Esophagus squamous epithelium (tissue), 4 donors: ENCODE data around the gene ANO10.

Experiments
- CTCF ChIP-seq, 6 experiments: fragments of 450-650 bp in 4 of 6; fragments of 200-600 bp in 2 of 6; sonication (generic) in 2 of 6; IDR thresholded peaks; one replicate each; pipeline ENCODE4 v1.5.1; 2016 to 2019; ENCODE audit warnings: antibody characterized with exemption in 6 of 6, mild to moderate bottlenecking in 4 of 6, moderate library complexity in 4 of 6
- POLR2A ChIP-seq, 4 donors: fragments of 450-650 bp; IDR thresholded peaks; one replicate each; pipeline ENCODE4 v1.6.1; 2017; ENCODE audit warnings: antibody characterized with exemption in 4 of 4, mild to moderate bottlenecking in 4 of 4, moderate library complexity in 3 of 4

DNA sequence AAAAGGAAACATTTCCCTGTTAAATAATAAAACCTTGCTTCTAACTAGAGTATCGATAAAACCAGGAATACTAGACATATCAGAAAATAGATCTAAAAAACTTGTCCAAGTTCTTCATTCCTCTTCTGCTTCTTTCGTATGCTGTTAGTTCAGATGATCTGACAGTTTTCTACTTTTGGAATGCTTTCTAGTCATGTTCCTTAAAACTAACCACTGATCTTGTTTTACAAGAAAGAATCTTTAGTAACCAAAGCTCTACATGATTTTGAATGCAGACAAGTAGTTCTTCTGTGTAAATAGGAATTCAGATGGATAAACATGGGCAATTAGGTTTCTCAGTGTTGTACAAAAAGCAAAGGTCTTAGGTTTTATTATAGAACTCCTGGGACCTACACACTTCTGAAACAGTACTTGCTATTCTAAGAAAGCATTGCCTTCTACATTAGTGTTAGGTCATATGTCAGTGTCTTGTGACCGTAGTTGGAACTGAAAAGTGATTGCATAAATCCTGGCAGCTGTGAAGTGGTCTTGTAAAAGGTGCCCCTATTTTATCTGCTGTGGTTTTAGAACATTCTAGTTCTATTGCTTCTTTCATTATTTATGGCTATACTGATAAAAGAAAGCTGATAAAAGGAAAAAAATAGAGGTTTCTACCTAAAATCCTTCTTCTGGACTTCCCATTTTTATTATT, 294.8 kb downstream of the ANO10 start:
- TF ChIP-seq CTCF (IDR thresholded peaks at IDR 0.05): no peak
- TF ChIP-seq POLR2A (IDR thresholded peaks at IDR 0.05): no peak
